SIG-M5 treated with dmso at 0.1 percent for 504 hours (cell line): ENCODE data around the gene SLC8B1.
A peak's percentile ranks its signal among the peaks of the same experiment; 100 is the strongest.
"Not testable (repeated sequence)": the region's sequence is repeated elsewhere in the genome, so short reads cannot be mapped to it uniquely, and the experiment has no call there.

Experiments
- DNase-seq: peaks from one replicate; lab custom pipeline; 2025; ENCODE audit not compliant: unreplicated experiment; lab: John Stamatoyannopoulos, UW

The SLC8B1 gene

DNA sequence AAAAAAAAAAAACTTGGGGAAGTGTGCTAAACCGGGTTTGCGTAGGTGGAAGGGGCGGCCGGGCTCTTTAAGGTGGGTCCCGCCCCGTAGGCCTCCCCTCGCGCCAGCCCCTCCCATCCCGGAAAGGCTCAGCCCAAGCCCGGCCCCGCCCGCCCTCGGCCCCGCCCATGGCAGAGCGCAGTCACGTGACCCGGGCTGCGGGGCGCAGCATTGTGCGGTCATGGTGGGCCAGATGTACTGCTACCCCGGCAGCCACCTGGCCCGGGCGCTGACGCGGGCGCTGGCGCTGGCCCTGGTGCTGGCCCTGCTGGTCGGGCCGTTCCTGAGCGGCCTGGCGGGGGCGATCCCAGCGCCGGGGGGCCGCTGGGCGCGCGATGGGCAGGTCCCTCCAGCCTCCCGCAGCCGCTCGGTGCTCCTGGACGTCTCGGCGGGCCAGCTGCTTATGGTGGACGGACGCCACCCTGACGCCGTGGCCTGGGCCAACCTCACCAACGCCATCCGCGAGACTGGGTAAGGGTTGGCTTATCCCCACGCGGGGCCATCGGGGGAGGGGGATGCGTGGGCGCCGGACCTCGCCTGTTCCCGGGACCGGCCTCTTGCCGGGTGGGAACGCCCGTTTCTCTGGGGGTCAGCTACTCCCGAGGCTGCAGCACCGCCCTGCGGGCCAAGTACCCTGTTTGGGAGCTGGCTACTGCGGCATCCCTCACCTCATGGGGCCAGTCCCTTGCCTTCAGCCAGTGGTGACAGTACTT lies 23.6 kb upstream of the SLC8B1 start, which contains the start of gene PLBD2:
PLBD2 (plus strand) TSS at position 207 of the 752 bp plus-strand sequence; CDS start at position 221, 14 bp downstream.
- peak; percentile 92 for DNase-seq

DNA sequence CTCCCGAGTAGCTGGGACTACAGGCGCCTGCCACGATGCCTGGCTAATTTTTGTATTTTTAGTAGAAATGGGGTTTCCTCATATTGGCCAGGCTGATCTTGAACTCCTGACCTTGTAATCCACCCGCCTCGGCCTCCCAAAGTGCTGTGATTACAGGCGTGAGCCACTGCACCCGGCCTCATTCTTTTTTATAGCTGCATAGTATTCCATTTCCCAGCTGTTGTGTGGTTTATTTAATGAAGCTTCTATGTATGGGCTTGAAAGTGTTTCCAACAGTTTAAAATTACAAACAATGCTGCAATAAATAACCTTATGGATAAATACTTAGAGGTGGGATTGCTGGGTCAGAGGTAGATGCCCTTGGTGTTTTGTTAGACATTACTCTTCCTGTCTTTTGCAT lies 19.3 kb upstream of the SLC8B1 start:
- DNase-seq = not testable (repeated sequence)

GRCh38 chr12:113351089-113351488 lies 16.2 kb upstream of the SLC8B1 start:
- DNase-seq = no peak

DNA sequence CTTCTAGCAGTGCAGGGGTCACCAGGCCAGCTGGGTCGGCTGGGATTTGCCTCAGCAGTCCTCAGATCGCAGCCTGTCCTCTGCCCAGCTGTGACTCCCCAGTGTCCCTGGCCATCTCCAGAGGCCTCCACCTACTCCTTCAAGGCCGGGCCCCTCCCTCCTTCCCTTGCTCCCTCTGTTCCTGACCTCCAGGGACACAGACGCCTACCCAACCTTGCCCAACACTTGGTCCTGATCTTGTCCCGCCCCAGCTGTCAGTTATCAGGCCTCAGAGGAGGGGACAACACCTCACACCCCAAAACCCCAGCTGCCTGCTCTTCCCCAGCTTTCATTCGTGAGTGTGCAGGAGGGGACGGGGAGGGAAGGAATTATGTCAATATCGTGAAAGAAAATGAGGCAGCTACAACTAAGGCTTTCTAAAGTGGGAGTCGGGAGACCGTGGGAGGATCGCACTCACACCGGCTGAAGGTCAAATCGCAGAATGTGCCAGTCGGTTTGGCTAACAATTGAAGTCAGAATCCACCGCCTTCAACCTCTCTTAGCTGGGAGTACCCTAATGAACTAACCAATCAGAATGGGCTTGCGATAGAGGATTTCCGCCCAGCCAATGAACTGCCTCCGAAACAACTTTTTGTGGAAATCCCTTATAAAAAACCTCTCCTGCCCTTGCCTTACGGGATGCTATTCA lies 14.1 kb upstream of the SLC8B1 start:
- DNase-seq = no peak

DNA sequence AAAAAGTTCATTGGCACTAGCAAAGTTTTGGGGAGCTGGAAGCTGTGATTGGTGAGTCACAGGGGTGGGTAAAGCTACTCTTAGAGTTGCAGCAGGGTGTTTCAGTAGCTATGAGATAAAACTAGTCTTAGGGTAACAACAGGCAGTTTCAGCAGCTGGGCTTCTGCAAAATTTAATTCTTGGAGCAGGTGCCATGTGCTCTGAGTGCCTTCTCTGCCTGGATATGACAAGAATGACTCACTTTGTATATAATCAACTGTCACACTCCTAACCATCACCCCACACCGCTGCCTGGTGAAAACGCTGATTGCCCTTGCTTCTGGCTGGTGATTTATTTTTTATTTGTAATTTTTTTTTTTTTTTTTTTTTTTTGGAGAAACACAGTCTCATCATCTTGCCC lies 13.0 kb upstream of the SLC8B1 start:
- no peak for DNase-seq

GRCh38 chr12:113347107-113347506 lies 12.2 kb upstream of the SLC8B1 start:
- no peak for DNase-seq

DNA sequence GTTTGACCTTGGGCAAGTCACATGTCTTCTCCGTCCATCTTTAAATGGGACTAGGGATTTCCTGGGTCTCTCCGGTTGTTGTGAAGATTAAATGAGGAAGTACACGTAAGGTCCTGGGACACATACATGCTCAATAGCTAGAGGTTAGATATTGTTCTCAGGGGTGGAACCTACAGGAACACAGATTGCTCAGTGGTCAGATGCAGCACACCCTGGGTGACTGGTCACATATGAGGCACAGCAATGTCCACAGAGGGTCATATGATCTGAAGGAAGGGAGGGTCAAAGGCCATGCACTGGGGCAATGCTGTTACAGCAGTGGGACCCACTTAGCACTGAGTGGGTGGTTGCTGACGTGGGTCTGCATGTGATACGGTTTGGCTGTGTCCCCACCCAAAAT lies 11.4 kb upstream of the SLC8B1 start:
- DNase-seq = no peak

DNA sequence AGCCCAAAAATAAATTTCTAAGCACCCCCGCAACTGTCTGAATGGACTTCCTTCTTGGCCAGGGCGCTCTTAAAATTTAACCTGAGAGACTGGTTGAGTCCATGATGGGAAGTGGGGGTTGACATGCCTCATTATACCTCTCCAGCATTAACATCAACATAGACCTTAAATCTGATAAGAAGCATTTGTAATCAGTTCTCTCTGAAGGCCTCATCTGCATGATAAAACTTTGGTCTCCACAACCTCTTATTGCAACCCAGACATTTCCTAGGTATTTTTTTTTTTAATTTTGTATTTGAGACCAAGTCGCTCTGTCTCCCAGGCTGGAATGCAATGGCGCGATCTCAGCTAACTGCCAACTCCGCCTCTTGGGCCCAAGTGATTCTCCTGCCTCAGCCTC lies 10.4 kb upstream of the SLC8B1 start:
- no peak for DNase-seq

DNA sequence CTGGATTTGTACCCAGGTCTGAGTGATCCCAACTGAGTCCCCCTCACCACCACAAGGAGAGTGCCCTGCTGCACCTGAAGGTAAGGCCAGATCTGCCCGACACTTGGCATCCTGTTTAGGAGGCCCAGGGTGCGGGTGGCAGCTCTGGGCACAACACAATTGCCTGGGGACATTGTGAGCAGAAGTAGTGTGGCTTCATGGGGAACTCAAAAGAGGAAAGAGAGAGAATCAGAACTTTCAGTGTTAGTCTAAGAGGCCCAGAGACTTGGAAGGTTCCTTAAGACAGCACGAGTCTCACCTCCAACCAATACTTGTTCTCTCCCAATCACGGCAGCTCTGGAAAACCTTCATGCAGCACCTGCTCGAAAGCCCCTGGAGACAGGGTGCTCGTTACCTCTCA lies 6.6 kb upstream of the SLC8B1 start:
- DNase-seq = peak; percentile 22

GRCh38 chr12:113340061-113340460 lies 5.2 kb upstream of the SLC8B1 start:
- no peak for DNase-seq

DNA sequence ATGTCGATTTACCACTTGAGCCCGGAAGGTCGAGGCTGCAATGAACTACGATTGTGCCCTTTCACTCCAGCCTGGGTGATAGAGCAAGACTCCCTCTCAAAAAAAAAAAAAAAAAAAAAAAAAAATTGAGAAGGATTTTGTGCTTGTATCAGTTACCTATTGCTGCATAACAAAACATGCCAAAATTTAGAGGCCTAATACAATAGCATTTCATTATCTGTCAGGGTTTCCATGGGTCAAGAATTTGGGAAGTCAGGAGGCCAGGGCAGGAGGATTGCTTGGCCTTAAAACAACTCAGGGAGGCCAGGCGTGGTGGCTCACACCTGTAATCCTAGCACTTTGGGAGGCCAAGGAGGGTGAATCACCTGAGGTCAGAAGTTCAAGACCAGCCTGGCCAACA lies 4.6 kb upstream of the SLC8B1 start:
- no peak for DNase-seq

DNA sequence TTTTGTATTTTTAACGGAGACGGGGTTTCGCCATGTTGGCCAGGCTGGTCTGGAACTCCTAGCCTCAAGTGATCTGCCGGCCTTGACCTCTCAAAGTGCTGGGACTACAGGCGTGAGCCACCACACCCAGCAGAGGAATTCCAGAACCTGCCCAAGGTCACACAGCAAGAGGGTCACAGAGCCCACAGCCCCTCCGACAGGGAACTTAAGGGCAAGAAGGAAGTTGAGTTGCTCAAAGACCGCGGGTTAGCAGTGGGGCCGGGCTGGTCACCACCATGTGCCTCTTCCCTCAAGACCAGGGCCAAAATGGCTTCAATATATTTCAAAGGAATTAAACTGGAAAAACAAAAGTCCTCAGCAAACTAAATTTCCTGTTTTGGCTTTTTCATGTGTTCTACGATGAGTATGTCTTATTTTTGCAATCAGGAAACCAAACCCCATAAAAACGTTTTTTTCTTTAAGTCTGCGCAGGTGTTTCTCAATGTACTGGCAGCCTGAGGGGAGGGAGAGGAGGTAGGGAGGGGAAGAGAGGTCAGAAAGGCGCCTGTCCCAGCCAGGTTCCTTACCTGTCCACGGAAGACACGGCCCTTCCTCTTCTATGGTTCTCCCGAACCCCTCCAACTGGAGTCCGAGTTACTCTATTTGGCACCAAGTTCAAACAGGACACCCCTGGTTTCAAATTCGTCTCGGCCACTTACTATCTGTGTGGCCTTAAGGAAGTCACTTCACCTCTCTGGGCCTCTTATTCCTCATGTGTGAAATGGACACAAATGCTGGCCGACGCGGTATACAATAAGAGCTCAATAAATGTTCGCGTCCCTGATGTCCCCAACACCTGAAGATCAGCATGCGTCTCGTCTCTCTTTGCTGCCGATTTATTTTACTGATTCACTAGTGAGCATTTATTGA lies 778 bp downstream of the SLC8B1 start:
- DNase-seq = peak; percentile 78

DNA sequence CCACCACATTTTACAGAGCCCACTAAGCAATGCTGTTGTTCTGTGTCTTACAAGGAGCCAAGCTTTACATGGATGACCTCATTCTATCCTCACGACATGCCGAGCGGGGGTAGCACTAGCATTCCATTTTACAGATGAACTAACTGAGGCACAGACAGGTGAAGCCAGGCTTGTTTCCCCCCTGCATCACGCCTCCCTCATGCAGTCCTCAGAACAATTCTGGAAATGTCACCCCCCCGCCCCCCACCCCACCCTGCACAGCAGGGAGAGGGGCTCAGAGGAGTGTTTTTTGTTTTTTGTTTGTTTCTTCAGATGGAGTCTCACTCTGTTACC lies 1.5 kb downstream of the SLC8B1 start:
- no peak for DNase-seq

- no peak for DNase-seq
Measured at GRCh38 chr12:113332688-113333417, 2.1 kb downstream of the SLC8B1 start.

DNA sequence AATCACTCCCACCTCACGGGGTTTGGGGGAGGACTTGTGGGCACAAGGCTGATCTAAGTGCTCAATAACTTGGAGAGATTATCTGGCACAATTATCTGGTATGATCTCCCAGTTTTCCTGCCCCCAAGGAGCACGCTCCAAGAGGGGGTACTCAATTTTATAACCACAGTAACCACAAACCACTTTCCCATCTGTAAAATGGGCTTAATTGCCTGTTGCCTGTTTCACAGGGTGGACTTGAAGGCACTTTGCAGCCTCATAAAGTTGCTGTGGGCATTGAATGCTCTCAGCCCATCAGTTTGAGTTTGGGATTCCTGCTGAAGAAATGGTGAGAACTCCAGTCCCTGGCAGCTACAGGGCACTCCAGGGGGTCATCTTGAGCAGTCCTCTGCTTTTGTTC lies 4.4 kb downstream of the SLC8B1 start:
- no peak for DNase-seq

GRCh38 chr12:113329791-113330417 lies 5.0 kb downstream of the SLC8B1 start:
- DNase-seq = no peak

- no peak for DNase-seq
Measured at GRCh38 chr12:113329022-113329790, 5.7 kb downstream of the SLC8B1 start.

GRCh38 chr12:113328368-113328889 lies 6.5 kb downstream of the SLC8B1 start:
- no peak for DNase-seq

- no peak for DNase-seq
Measured at GRCh38 chr12:113326775-113327395, 8.0 kb downstream of the SLC8B1 start.
